HCT116 (cell line): ENCODE data around the gene DPF1. TPM values are rescaled to one million over a fixed set of nuclear protein-coding genes. Genes with fewer than 3 reads are reported as not detected.
"Not testable (repeated sequence)": the region's sequence is repeated elsewhere in the genome, so short reads cannot be mapped to it uniquely, and the experiment has no call there.

Experiments used
- ATAC-seq: fragments of 200-7000 bp; cut with Tn5 transposase; 2 replicates; pipeline ENCODE4 v1.9.1; 2020; ENCODE audit warnings: mild to moderate bottlenecking, moderate library complexity
- BruUV-seq: library from RNA; stranded (reverse); fragments of 400-500 nt; replicated peaks from 2 replicates; lab custom pipeline; 2021; lab: Mats Ljungman, UMichigan
- CTCF ChIA-PET: fragments of 300-600 bp; sonication (Branson Sonifier 250); formaldehyde crosslinking; loops from one replicate; lab custom pipeline; 2021; ENCODE audit warnings: antibody characterized with exemption; lab: Charles Lee
- POLR2A ChIA-PET: fragments of 300-600, 350-600 bp; sonication (Branson Sonifier 250); formaldehyde crosslinking; loops from one replicate; lab custom pipeline; 2021; ENCODE audit warnings: antibody characterized with exemption; lab: Charles Lee
- RAD21 ChIA-PET, 2 experiments: fragments of 300-600 bp; sonication (Branson Sonifier 250); formaldehyde crosslinking; loops; one replicate each; lab custom pipeline; 2023; ENCODE audit warnings: low total read pairs in 2 of 2; ENCODE audit not compliant: uncharacterized antibody in 2 of 2, unreplicated experiment in 2 of 2, low non-redundant PET in 1 of 2; lab: Charles Lee
- DNase-seq: peaks from one replicate; pipeline ENCODE4 v3.0.0-alpha.2; 2010; ENCODE audit warnings: low read depth, low spot score
- H2AFZ ChIP-seq: fragments of 200-600 bp; shearing (Covaris generic), sonication (generic); 2 replicates; pipeline ENCODE4 v1.6.1; 2017; ENCODE audit warnings: low read depth, mixed run types, mixed read lengths, antibody characterized with exemption, low read length; ENCODE audit not compliant: poor library complexity, severe bottlenecking
- H3K27ac ChIP-seq: 2 replicates; pipeline ENCODE4 v1.5.1; 2012; ENCODE audit warnings: low read depth, low read length
- H3K27me3 ChIP-seq: fragments of 200-600 bp; sonication (generic); 2 replicates; pipeline ENCODE4 v1.6.1; 2016; ENCODE audit warnings: mixed run types, low read length, mixed read lengths; ENCODE audit not compliant: insufficient read depth
- H3K36me3 ChIP-seq, 2 experiments: fragments of 200-500 bp in 1 of 2; fragments of 200-600 bp in 1 of 2; sonication (Bioruptor generic) in 1 of 2; sonication (generic) in 1 of 2; 2 replicates each; pipeline versions ENCODE4 v1.5.1 to v1.6.1; 2014 to 2016; ENCODE audit warnings: low read length in 2 of 2, inconsistent platforms in 1 of 2, mixed read lengths in 1 of 2, mixed run types in 1 of 2; ENCODE audit not compliant: insufficient read depth in 2 of 2, control insufficient read depth in 1 of 2
- H3K4me1 ChIP-seq, 2 experiments: fragments of 200-600 bp in 1 of 2; sonication (generic) in 1 of 2; 2 replicates each; pipeline versions ENCODE4 v1.5.1 to v1.6.1; 2012 to 2017; ENCODE audit warnings: low read length in 2 of 2, inconsistent platforms in 1 of 2, mild to moderate bottlenecking in 1 of 2, mixed read lengths in 1 of 2, mixed run types in 1 of 2, moderate library complexity in 1 of 2; ENCODE audit not compliant: insufficient read depth in 2 of 2, control insufficient read depth in 1 of 2
- H3K4me2 ChIP-seq: fragments of 200-600 bp; sonication (generic); 2 replicates; pipeline ENCODE4 v1.6.1; 2017; ENCODE audit warnings: mixed run types, low read length, mixed read lengths
- H3K4me3 ChIP-seq, 2 experiments: fragments of 200-600 bp in 1 of 2; sonication (generic) in 1 of 2; replicated peaks in 1 of 2; 2 replicates each; pipeline ENCODE4 v1.5.1; 2011 to 2016; ENCODE audit warnings: low read length in 2 of 2, control low read depth in 1 of 2, low read depth in 1 of 2, mild to moderate bottlenecking in 1 of 2, mixed read lengths in 1 of 2, mixed run types in 1 of 2
- H3K79me2 ChIP-seq: fragments of 200-600 bp; sonication (generic); 2 replicates; pipeline ENCODE4 v1.6.1; 2017; ENCODE audit warnings: mild to moderate bottlenecking, mixed run types, low read length, moderate library complexity, mixed read lengths; ENCODE audit not compliant: insufficient read depth
- H3K9ac ChIP-seq: fragments of 200-600 bp; sonication (generic); 2 replicates; pipeline ENCODE4 v1.6.1; 2016; ENCODE audit warnings: low read length, mixed read lengths
- H3K9me2 ChIP-seq: fragments of 200-600 bp; sonication (generic), shearing (Covaris generic); 2 replicates; pipeline ENCODE4 v1.6.1; 2017; ENCODE audit warnings: mixed run types, mild to moderate bottlenecking, moderate library complexity; ENCODE audit not compliant: insufficient read depth
- H3K9me3 ChIP-seq, 2 experiments: fragments of 200-500 bp in 1 of 2; fragments of 200-600 bp in 1 of 2; sonication (Bioruptor generic) in 1 of 2; sonication (generic) in 1 of 2; 2 replicates each; pipeline ENCODE4 v1.6.1; 2014 to 2017; ENCODE audit warnings: low read length in 2 of 2, mixed read lengths in 2 of 2, inconsistent platforms in 1 of 2, low read depth in 1 of 2, mild to moderate bottlenecking in 1 of 2, mixed run types in 1 of 2, moderate library complexity in 1 of 2; ENCODE audit not compliant: control insufficient read depth in 1 of 2, insufficient read depth in 1 of 2
- H4K20me1 ChIP-seq: fragments of 200-600 bp; sonication (generic), shearing (Covaris generic); 2 replicates; pipeline ENCODE4 v1.6.1; 2017; ENCODE audit warnings: mixed run types, mild to moderate bottlenecking, moderate library complexity; ENCODE audit not compliant: insufficient read depth
- CBX3 ChIP-seq: IDR thresholded peaks from 2 replicates; pipeline ENCODE4 v1.6.1; 2012; ENCODE audit warnings: low read depth
- EGR1 ChIP-seq: IDR thresholded peaks from 2 replicates; pipeline ENCODE4 v1.6.1; 2012; ENCODE audit warnings: low read depth
- EZH2 ChIP-seq: fragments of 200-600 bp; sonication (generic); IDR thresholded peaks from 2 replicates; pipeline ENCODE4 v1.6.1; 2017; ENCODE audit warnings: antibody characterized with exemption, mixed run types
- EZH2phosphoT487 ChIP-seq: fragments of 200-600 bp; IDR thresholded peaks from 2 replicates; pipeline ENCODE4 v1.6.1; 2018; ENCODE audit warnings: antibody characterized with exemption, borderline replicate concordance
- JUND ChIP-seq: IDR thresholded peaks from 2 replicates; pipeline ENCODE4 v1.6.1; 2012
- POLR2A ChIP-seq: IDR thresholded peaks from 2 replicates; pipeline ENCODE4 v1.7.0; 2011; ENCODE audit warnings: borderline replicate concordance; ENCODE audit not compliant: insufficient read depth, insufficient read length; ENCODE audit errors: extremely low read depth
- POLR2AphosphoS5 ChIP-seq: IDR thresholded peaks from 2 replicates; pipeline ENCODE4 v1.6.1; 2011; ENCODE audit warnings: mild to moderate bottlenecking, low read depth, low read length, moderate library complexity
- RAD21 ChIP-seq: IDR thresholded peaks from 2 replicates; pipeline ENCODE4 v1.6.1; 2012; ENCODE audit warnings: low read depth, mild to moderate bottlenecking
- SIN3A ChIP-seq: IDR thresholded peaks from 2 replicates; pipeline ENCODE4 v1.6.1; 2012; ENCODE audit warnings: low read depth
- TCF7L2 ChIP-seq: IDR thresholded peaks from 2 replicates; pipeline ENCODE4 v1.7.0; 2011; ENCODE audit warnings: borderline replicate concordance, inconsistent platforms; ENCODE audit not compliant: insufficient read depth, insufficient read length; ENCODE audit errors: extremely low read depth
- ZFX ChIP-seq: fragments of 450-650 bp; IDR thresholded peaks from 2 replicates; pipeline ENCODE4 v1.6.1; 2017
- intact Hi-C: fragments of 100-400 bp; cut with micrococcal nuclease; formaldehyde crosslinking; loops from 2 replicates; pipeline ENCODE4 v1.10.0; 2022
- total RNA-seq: library from RNA; stranded (reverse); gene quantifications from one replicate; pipeline ENCODE4 v1.2.1, GENCODE V29; 2021; ENCODE audit not compliant: unreplicated experiment
- TF ChIP-seq, protein P1 (sequence below), 3 experiments: fragments of 200-600 bp in 1 of 3; sonication (generic) in 1 of 3; IDR thresholded peaks in 2 of 3; conservative IDR thresholded peaks in 1 of 3; 2 replicates each; pipeline ENCODE4 v1.5.1; 2012 to 2017; ENCODE audit warnings: low read depth in 2 of 3, low read length in 2 of 3, antibody characterized with exemption in 1 of 3, borderline replicate concordance in 1 of 3, control low read depth in 1 of 3, mild to moderate bottlenecking in 1 of 3, mixed read lengths in 1 of 3, mixed run types in 1 of 3, moderate library complexity in 1 of 3; ENCODE audit not compliant: insufficient read depth in 1 of 3
- TF ChIP-seq, protein P2 (sequence below): IDR thresholded peaks from 2 replicates; pipeline ENCODE4 v1.6.1; 2011; ENCODE audit warnings: mild to moderate bottlenecking, low read length, moderate library complexity; ENCODE audit not compliant: insufficient replicate concordance; ENCODE audit errors: extremely low read depth

The DPF1 gene
- total RNA-seq, 1 experiment from 2014 or later: 9.7 TPM

DNA sequence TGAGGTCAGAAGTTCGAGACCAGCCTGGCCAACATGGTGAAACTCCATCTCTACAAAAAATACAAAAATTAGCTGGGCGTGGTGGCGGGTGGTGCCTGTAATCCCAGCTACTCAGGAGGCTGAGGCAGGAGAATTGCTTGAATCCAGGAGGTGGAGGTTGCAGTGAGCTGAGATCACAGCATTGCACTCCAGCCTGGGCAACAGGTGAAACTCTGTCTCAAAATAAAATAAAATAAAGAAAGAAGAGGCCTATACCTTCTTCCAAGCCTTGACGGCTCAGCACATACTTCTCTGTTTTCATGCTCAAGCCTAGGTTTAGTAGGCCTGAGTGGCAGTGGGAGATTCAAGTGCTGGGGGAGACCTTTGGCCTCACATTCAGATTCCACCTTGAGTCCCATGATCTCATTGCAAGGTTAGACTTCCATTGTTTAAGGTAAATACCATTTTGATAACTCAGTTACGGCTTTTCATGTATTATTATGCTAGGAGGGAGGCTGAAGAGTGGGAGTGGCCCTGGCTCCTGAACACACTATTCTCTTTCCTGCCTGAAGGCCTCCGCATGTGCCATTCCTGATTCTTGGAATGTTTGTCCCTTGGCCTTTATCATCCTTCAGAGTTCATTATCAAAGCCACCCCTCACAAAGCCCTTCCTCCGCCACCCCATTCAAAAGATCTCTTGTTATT lies 38.7 kb upstream of the DPF1 start:
- H3K9ac ChIP-seq: no peak overlapping the region
- CTCF ChIA-PET: no interaction called here

DNA sequence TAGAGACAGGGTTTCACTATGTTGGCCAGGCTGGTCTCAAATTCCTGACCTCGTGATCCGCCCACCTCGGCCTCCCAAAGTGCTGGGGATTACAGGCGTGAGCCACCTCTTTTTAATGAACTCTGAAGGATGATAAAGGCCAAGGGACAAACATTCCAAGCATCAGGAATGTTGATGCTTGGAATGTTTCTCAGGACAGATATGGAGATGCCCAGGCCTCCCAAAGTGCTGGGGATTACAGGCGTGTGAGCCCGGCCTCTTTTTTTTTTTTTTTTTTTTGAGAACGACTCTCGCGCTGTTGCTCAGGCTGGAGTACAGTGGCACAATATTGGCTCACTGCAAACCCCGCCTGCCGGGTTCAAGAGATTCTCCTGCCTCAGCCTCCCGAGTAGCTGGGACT lies 37.9 kb upstream of the DPF1 start:
- ChIA-PET CTCF (interaction anchor here (0.7 kb wide), 1 partner anchor 165 kb away, joined by 3 read pairs; no protein-coding TSS in a partner anchor), RAD21 (interaction anchor here in 1 of 2 experiments (0.7 kb wide), 1 partner anchor 148 kb away, joined by 6 read pairs; no protein-coding TSS in a partner anchor)
- H3K4me2 ChIP-seq, H3K36me3 ChIP-seq, H3K27me3 ChIP-seq, H2AFZ ChIP-seq, intact Hi-C loops, H3K9ac ChIP-seq, H3K9me2 ChIP-seq, DNase-seq, H3K27ac ChIP-seq, H3K4me3 ChIP-seq, H3K9me3 ChIP-seq, ATAC-seq, BruUV-seq, POLR2A ChIA-PET, H4K20me1 ChIP-seq: not testable (repeated sequence)
- H3K4me1 ChIP-seq: peaks cover 25 to 38% of the 10 kb centered on the region in 2 experiments
- H3K79me2 ChIP-seq: peaks cover 25% of the 10 kb centered on the region

More for the DNA sequence above, 38.7 kb upstream of the DPF1 start:
- intact Hi-C loops: no loop called here
- H3K9me3 ChIP-seq: no peaks in the 10 kb centered on the region
- peaks cover 33% of the 10 kb centered on the region for H3K79me2 ChIP-seq
- peaks cover 33 to 46% of the 10 kb centered on the region in 2 experiments for H3K4me1 ChIP-seq
- no peak for TF ChIP-seq TCF7L2
- TF ChIP-seq POLR2A: no peak
- TF ChIP-seq EZH2: no peak
- TF ChIP-seq CBX3: no peak
- no peak for TF ChIP-seq RAD21
- TF ChIP-seq, protein P1, sequence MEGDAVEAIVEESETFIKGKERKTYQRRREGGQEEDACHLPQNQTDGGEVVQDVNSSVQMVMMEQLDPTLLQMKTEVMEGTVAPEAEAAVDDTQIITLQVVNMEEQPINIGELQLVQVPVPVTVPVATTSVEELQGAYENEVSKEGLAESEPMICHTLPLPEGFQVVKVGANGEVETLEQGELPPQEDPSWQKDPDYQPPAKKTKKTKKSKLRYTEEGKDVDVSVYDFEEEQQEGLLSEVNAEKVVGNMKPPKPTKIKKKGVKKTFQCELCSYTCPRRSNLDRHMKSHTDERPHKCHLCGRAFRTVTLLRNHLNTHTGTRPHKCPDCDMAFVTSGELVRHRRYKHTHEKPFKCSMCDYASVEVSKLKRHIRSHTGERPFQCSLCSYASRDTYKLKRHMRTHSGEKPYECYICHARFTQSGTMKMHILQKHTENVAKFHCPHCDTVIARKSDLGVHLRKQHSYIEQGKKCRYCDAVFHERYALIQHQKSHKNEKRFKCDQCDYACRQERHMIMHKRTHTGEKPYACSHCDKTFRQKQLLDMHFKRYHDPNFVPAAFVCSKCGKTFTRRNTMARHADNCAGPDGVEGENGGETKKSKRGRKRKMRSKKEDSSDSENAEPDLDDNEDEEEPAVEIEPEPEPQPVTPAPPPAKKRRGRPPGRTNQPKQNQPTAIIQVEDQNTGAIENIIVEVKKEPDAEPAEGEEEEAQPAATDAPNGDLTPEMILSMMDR (IDR thresholded peaks at IDR 0.05 in 2 of 3, conservative IDR thresholded peaks at IDR 0.05 in 1 of 3; ENCODE audit: borderline replicate concordance in 1 of 3, insufficient read depth in 1 of 3, low read depth in 2 of 3, low read length in 2 of 3): no peak
- TF ChIP-seq, protein P2, sequence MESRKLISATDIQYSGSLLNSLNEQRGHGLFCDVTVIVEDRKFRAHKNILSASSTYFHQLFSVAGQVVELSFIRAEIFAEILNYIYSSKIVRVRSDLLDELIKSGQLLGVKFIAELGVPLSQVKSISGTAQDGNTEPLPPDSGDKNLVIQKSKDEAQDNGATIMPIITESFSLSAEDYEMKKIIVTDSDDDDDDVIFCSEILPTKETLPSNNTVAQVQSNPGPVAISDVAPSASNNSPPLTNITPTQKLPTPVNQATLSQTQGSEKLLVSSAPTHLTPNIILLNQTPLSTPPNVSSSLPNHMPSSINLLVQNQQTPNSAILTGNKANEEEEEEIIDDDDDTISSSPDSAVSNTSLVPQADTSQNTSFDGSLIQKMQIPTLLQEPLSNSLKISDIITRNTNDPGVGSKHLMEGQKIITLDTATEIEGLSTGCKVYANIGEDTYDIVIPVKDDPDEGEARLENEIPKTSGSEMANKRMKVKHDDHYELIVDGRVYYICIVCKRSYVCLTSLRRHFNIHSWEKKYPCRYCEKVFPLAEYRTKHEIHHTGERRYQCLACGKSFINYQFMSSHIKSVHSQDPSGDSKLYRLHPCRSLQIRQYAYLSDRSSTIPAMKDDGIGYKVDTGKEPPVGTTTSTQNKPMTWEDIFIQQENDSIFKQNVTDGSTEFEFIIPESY: no peak
- TF ChIP-seq EGR1: no peak
- TF ChIP-seq SIN3A: no peak
- TF ChIP-seq EZH2phosphoT487: no peak
- TF ChIP-seq JUND: no peak
- no peak for TF ChIP-seq POLR2AphosphoS5
- no peak for TF ChIP-seq ZFX
- no peaks in the 10 kb centered on the region; a peak in 1 of 4 replicates for H3K36me3 ChIP-seq
- H3K4me3 ChIP-seq: no peak overlapping the region
- H3K27ac ChIP-seq: no peak overlapping the region
- H2AFZ ChIP-seq: no peak overlapping the region
- no peak for ATAC-seq
- RAD21 ChIA-PET: interaction anchor here (0.7 kb wide), 2 partner anchors 32 to 147 kb away, joined by 3 to 6 read pairs; no protein-coding TSS in a partner anchor
- POLR2A ChIA-PET: interaction anchor here (1.5 to 2.9 kb wide), 2 partner anchors 36 to 42 kb away, joined by 6 to 15 read pairs; partner anchors contain the start of gene C19orf33
- H3K9me2 ChIP-seq: no peaks in the 10 kb centered on the region
- no TSS peak for BruUV-seq
- no peaks in the 10 kb centered on the region; the same call in 1 of the 2 replicates for H4K20me1 ChIP-seq
- peak overlapping the region; percentile 90; the same call in 1 of the 2 replicates for H3K4me2 ChIP-seq
- DNase-seq: no peak
- no peaks in the 10 kb centered on the region for H3K27me3 ChIP-seq
